ENCODE results near the gene NDUFV1.

Gene NDUFV1

DNA sequence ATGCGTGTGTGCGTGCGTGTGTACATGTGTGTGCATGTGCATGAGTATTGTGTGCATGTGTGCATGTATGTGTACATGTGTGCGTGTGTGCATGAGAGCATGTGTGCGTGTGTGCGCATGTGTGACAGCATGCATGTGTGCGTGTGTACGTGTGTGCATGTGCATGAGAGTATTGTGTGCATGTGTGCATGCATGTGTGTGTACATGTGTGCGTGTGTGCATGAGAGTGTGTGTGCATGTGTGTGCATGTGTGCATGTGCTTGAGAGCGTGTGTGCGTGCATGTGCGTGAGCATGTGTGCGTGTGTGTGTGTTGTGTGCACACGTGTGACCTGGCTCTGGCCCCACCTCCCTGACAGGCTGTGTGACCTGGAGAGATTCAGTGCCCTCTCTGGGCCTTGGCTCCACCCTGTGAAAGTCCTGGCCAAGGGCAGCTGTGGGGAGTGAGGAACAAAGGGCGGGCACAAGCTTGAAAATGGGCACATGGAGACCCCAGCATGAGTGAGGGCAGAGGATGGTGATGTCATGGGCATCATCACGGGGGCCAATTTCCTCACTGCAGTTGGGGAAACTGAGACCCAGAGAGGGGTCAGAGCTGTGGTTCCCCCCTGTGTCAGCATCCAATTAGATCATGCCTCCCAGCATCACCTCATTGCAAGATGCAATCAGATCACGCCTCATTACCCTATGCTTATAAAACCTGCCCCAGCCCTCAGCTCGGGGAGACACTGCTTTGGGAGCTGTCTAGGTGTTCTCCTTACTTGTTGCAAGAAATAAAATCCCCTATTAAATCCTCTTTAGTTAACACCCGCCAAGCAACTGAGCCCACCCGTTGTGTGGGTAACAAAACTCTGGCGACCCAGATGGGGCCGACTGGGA, 43.1 kb downstream of the NDUFV1 start:
- Histone ChIP-seq H3K9ac (ENCODE audit: low read length) (peak overlapping the region; percentile 36; the same call in 1 of the 2 replicates), H3K4me1 (ENCODE audit: low read length) (peaks cover 36% of the 10 kb centered on the region), H2AFZ (ENCODE audit: low read length) (peak overlapping the region; percentile 46), H4K20me1 (ENCODE audit: insufficient read depth, low read length) (no peaks in the 10 kb centered on the region), H3F3A (ENCODE audit: insufficient read depth, low read length) (peaks cover 23% of the 10 kb centered on the region), H3K4me3 (ENCODE audit: low read length) (peak overlapping the region; percentile 58), H3K9me2 (replicated peaks; ENCODE audit: insufficient read depth, low read length) (no peaks in the 10 kb centered on the region), H3K9me3 (replicated peaks; ENCODE audit: insufficient read depth, low read length) (no peaks in the 10 kb centered on the region), H3K36me3 (replicated peaks; ENCODE audit: insufficient read depth, low read length) (no peaks in the 10 kb centered on the region), H3K27me3 (replicated peaks; ENCODE audit: insufficient read depth, low read length) (no peaks in the 10 kb centered on the region), H3K27ac (ENCODE audit: low read length) (peak overlapping the region; percentile 14; the same call in 1 of the 2 replicates), H3K4me2 (ENCODE audit: low read depth, low read length) (peak overlapping the region; percentile 46), H3K79me2 (ENCODE audit: low read length) (no peaks in the 10 kb centered on the region)
- TF ChIP-seq, protein P1, sequence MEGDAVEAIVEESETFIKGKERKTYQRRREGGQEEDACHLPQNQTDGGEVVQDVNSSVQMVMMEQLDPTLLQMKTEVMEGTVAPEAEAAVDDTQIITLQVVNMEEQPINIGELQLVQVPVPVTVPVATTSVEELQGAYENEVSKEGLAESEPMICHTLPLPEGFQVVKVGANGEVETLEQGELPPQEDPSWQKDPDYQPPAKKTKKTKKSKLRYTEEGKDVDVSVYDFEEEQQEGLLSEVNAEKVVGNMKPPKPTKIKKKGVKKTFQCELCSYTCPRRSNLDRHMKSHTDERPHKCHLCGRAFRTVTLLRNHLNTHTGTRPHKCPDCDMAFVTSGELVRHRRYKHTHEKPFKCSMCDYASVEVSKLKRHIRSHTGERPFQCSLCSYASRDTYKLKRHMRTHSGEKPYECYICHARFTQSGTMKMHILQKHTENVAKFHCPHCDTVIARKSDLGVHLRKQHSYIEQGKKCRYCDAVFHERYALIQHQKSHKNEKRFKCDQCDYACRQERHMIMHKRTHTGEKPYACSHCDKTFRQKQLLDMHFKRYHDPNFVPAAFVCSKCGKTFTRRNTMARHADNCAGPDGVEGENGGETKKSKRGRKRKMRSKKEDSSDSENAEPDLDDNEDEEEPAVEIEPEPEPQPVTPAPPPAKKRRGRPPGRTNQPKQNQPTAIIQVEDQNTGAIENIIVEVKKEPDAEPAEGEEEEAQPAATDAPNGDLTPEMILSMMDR (IDR thresholded peaks at IDR 0.05; ENCODE audit: low read length) = no peak
- TF ChIP-seq EZH2phosphoT487 (IDR thresholded peaks at IDR 0.05; ENCODE audit: low read length) (no peak), EZH2 (optimal IDR thresholded peaks at IDR 0.05; ENCODE audit: low read depth, low read length) (no peak)
- DNase-seq = peak; percentile 39

DNA sequence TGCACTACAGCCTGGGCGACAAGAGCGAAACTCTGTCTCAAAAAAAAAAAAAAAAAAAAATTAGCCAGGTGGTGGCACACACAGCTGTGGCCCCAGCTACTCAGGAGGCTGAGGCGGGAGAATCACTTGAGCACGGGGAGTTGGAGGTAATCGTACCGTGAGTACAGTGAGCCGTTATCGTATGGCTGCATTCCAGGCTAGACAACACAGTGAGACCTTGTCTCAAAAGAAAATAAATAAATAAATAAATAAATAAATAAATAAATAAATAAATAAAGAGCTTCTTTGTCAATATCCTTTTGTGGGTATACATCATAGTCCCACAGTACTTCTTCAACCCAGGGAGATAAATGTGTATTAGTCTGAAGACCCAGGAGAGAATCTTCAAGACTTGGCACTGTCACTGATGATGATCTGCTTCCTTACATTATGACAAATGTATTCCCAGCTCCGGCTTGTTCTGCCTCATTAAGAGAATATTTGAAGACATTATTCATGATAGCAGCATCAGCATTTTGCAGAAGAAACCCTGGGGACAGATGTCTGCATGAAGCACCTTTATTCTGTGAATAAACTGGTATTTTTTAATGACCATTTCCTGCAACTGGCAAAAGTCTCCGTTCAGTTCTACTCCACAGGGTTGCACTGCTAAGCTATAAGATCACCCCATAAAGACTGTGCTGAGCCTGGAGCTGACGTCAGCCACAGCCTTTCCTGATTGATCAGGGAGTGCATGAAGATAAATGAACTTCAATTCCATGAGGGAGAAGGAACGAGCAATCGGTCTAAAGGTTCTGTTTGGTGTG, 45.4 kb downstream of the NDUFV1 start:
- no peaks in the 10 kb centered on the region for H3K27me3 ChIP-seq (replicated peaks; ENCODE audit: insufficient read depth, low read length)
- no peaks in the 10 kb centered on the region for H3K79me2 ChIP-seq (ENCODE audit: low read length)
- H2AFZ ChIP-seq (ENCODE audit: low read length) = no peak overlapping the region
- H3K27ac ChIP-seq (ENCODE audit: low read length) = no peak overlapping the region
- no peak for DNase-seq
- H3K36me3 ChIP-seq (replicated peaks; ENCODE audit: insufficient read depth, low read length) = no peaks in the 10 kb centered on the region
- H3K9ac ChIP-seq (ENCODE audit: low read length) = no peak overlapping the region
- H3F3A ChIP-seq (ENCODE audit: insufficient read depth, low read length) = peaks cover 23% of the 10 kb centered on the region
- peaks cover 25% of the 10 kb centered on the region for H3K4me1 ChIP-seq (ENCODE audit: low read length)
- no peak for TF ChIP-seq EZH2phosphoT487 (IDR thresholded peaks at IDR 0.05; ENCODE audit: low read length)
- TF ChIP-seq, protein P1 (IDR thresholded peaks at IDR 0.05; ENCODE audit: low read length) = no peak
- TF ChIP-seq EZH2 (optimal IDR thresholded peaks at IDR 0.05; ENCODE audit: low read depth, low read length) = no peak
- H3K4me2 ChIP-seq (ENCODE audit: low read depth, low read length) = no peak overlapping the region
- H3K9me2 ChIP-seq (replicated peaks; ENCODE audit: insufficient read depth, low read length) = no peaks in the 10 kb centered on the region
- no peaks in the 10 kb centered on the region for H4K20me1 ChIP-seq (ENCODE audit: insufficient read depth, low read length)
- no peaks in the 10 kb centered on the region for H3K9me3 ChIP-seq (replicated peaks; ENCODE audit: insufficient read depth, low read length)
- no peak overlapping the region for H3K4me3 ChIP-seq (ENCODE audit: low read length)

DNA sequence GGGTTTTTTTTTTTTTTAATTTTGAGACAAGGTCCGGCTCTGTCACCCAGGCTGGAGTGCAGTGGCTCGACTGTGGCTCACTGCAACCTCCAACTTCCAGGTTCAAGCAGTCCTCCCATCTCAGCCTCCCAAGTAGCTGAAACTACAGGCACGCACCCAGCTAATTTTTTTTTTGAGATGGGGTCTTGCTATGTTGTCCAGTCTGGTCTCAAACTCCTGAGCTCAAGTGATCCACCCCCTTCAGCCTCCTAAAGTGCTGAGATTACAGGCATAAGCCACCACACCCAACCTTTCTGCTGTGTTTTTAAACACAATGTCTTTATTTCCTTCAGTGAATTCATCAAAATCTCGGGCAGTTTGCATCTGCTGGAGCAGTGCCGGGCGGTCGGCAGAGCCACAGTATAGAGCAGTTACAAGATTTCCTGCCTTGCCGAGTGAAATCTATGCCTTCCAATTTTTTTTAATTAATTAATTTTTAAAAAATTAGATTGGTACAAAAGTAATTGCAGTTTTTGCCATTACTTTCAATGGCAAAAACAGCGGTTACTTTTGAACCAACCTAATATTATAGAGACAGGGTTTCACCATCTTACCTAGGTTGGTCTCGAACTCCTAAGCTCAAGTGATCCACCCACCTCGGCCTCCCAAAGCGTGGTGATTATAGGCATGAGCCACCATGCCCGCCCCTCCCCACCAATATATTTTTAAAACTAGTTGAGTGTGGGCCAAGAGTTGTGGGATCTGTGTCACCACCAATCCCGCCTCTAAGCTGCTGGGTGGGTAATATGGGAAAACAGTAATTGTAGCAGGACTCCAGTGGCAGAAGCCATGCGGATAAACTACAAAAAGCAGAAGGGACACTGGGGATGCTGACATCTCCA, 46.5 kb downstream of the NDUFV1 start:
- peaks cover 19% of the 10 kb centered on the region for H3K4me1 ChIP-seq (ENCODE audit: low read length)
- DNase-seq = no peak

More for the DNA sequence above, 46.5 kb downstream of the NDUFV1 start:
- Histone ChIP-seq H3F3A (ENCODE audit: insufficient read depth, low read length) (peaks cover 17% of the 10 kb centered on the region; the same call in 1 of the 2 replicates), H3K36me3 (replicated peaks; ENCODE audit: insufficient read depth, low read length) (no peaks in the 10 kb centered on the region), H3K9me3 (replicated peaks; ENCODE audit: insufficient read depth, low read length) (no peaks in the 10 kb centered on the region), H3K27me3 (replicated peaks; ENCODE audit: insufficient read depth, low read length) (no peaks in the 10 kb centered on the region), H3K4me3 (ENCODE audit: low read length) (no peak overlapping the region), H3K4me2 (ENCODE audit: low read depth, low read length) (no peak overlapping the region), H3K9me2 (replicated peaks; ENCODE audit: insufficient read depth, low read length) (no peaks in the 10 kb centered on the region), H4K20me1 (ENCODE audit: insufficient read depth, low read length) (no peaks in the 10 kb centered on the region), H3K79me2 (ENCODE audit: low read length) (no peaks in the 10 kb centered on the region), H3K27ac (ENCODE audit: low read length) (no peak overlapping the region), H3K9ac (ENCODE audit: low read length) (no peak overlapping the region), H2AFZ (ENCODE audit: low read length) (no peak overlapping the region)
- TF ChIP-seq EZH2phosphoT487 (IDR thresholded peaks at IDR 0.05; ENCODE audit: low read length) = no peak
- TF ChIP-seq EZH2 (optimal IDR thresholded peaks at IDR 0.05; ENCODE audit: low read depth, low read length) = no peak
- TF ChIP-seq, protein P1 (IDR thresholded peaks at IDR 0.05; ENCODE audit: low read length) = no peak

All from MM.1S (cell line).